ENCODE measurements around the gene C1orf159. TPM values are rescaled to one million over a fixed set of nuclear protein-coding genes. Genes with fewer than 3 reads are reported as not detected.

The C1orf159 gene
- polyA plus RNA-seq, 4 donors, result 9.2 to 19.0 (median 12.6) TPM

GRCh38 chr1:1046243-1046642, 69.6 kb downstream of the C1orf159 start:
- DNase-seq, result no peak
- 95 to 99% (median 95%) methylated on average over 19 to 20 of the region's 20 CpGs for WGBS, 3 donors
- Histone ChIP-seq H3K27ac (ENCODE audit: low read depth in 1 of 3, low read length in 2 of 3) (no peak overlapping the region), H3K27me3 (ENCODE audit: control insufficient read depth in 3 of 3, insufficient read depth in 3 of 3, low read length in 3 of 3) (no peaks in the 10 kb centered on the region), H3K36me3 (ENCODE audit: control insufficient read depth in 3 of 3, insufficient read depth in 2 of 3, low read depth in 1 of 3, low read length in 3 of 3) (peaks cover 0 to 92% (median 8%) of the 10 kb centered on the region in 3 donors), H3K4me3 (ENCODE audit: low read depth in 1 of 3, low read length in 3 of 3) (no peak overlapping the region), H3K4me1 (ENCODE audit: control insufficient read depth in 3 of 3, insufficient read depth in 2 of 3, low read depth in 1 of 3, low read length in 2 of 3) (no peaks in the 10 kb centered on the region), H3K9me3 (ENCODE audit: control insufficient read depth in 2 of 2, insufficient read depth in 1 of 2, low read depth in 1 of 2, low read length in 1 of 2) (no peaks in the 10 kb centered on the region)
- no peak for FAIRE-seq

- H3K27ac ChIP-seq (ENCODE audit: low read depth in 1 of 3, low read length in 2 of 3), result no peak overlapping the region
- no peak for FAIRE-seq
- H3K4me1 ChIP-seq (ENCODE audit: control insufficient read depth in 3 of 3, insufficient read depth in 2 of 3, low read depth in 1 of 3, low read length in 2 of 3), result peaks cover 0 to 4% (median 3%) of the 10 kb centered on the region in 3 donors
- H3K36me3 ChIP-seq (ENCODE audit: control insufficient read depth in 3 of 3, insufficient read depth in 2 of 3, low read depth in 1 of 3, low read length in 3 of 3), result peaks cover 0 to 83% (median 8%) of the 10 kb centered on the region in 3 donors
- DNase-seq, result no peak
- no peaks in the 10 kb centered on the region for H3K9me3 ChIP-seq (ENCODE audit: control insufficient read depth in 2 of 2, insufficient read depth in 1 of 2, low read depth in 1 of 2, low read length in 1 of 2)
- 87 to 92% (median 91%) methylated on average over 21 to 23 of the region's 23 CpGs for WGBS, 3 donors
- H3K27me3 ChIP-seq (ENCODE audit: control insufficient read depth in 3 of 3, insufficient read depth in 3 of 3, low read length in 3 of 3), result peaks cover 0 to 2% (median 0%) of the 10 kb centered on the region in 3 donors
- no peak overlapping the region for H3K4me3 ChIP-seq (ENCODE audit: low read depth in 1 of 3, low read length in 3 of 3)
Measured at GRCh38 chr1:1045129-1045528, 70.8 kb downstream of the C1orf159 start.

GRCh38 chr1:1044455-1045078, 71.3 kb downstream of the C1orf159 start:
- Histone ChIP-seq H3K36me3 (ENCODE audit: control insufficient read depth in 3 of 3, insufficient read depth in 2 of 3, low read depth in 1 of 3, low read length in 3 of 3) (peaks cover 0 to 78% (median 8%) of the 10 kb centered on the region in 3 donors), H3K9me3 (ENCODE audit: control insufficient read depth in 2 of 2, insufficient read depth in 1 of 2, low read depth in 1 of 2, low read length in 1 of 2) (no peaks in the 10 kb centered on the region), H3K4me3 (ENCODE audit: low read depth in 1 of 3, low read length in 3 of 3) (no peak overlapping the region), H3K27me3 (ENCODE audit: control insufficient read depth in 3 of 3, insufficient read depth in 3 of 3, low read length in 3 of 3) (peaks cover 0 to 6% (median 0%) of the 10 kb centered on the region in 3 donors), H3K27ac (ENCODE audit: low read depth in 1 of 3, low read length in 2 of 3) (no peak overlapping the region), H3K4me1 (ENCODE audit: control insufficient read depth in 3 of 3, insufficient read depth in 2 of 3, low read depth in 1 of 3, low read length in 2 of 3) (peaks cover 0 to 9% (median 6%) of the 10 kb centered on the region in 3 donors)
- FAIRE-seq (no peak), DNase-seq (no peak)
- 88 to 92% (median 92%) methylated on average over 32 to 34 of the region's 34 CpGs for WGBS, 3 donors

- no peak overlapping the region for H3K27ac ChIP-seq (ENCODE audit: low read depth in 1 of 3, low read length in 2 of 3)
- peaks cover 0 to 11% (median 0%) of the 10 kb centered on the region in 3 donors for H3K27me3 ChIP-seq (ENCODE audit: control insufficient read depth in 3 of 3, insufficient read depth in 3 of 3, low read length in 3 of 3)
- no peak overlapping the region for H3K4me3 ChIP-seq (ENCODE audit: low read depth in 1 of 3, low read length in 3 of 3)
- peaks cover 3 to 16% (median 6%) of the 10 kb centered on the region in 3 donors for H3K4me1 ChIP-seq (ENCODE audit: control insufficient read depth in 3 of 3, insufficient read depth in 2 of 3, low read depth in 1 of 3, low read length in 2 of 3)
- peaks cover 0 to 77% (median 6%) of the 10 kb centered on the region in 3 donors for H3K36me3 ChIP-seq (ENCODE audit: control insufficient read depth in 3 of 3, insufficient read depth in 2 of 3, low read depth in 1 of 3, low read length in 3 of 3)
- WGBS, 3 donors, result 95 to 96% (median 96%) methylated on average over 33 of the region's 33 CpGs
- H3K9me3 ChIP-seq (ENCODE audit: control insufficient read depth in 2 of 2, insufficient read depth in 1 of 2, low read depth in 1 of 2, low read length in 1 of 2), result no peaks in the 10 kb centered on the region
- FAIRE-seq (no peak), DNase-seq (no peak)
Measured at GRCh38 chr1:1043921-1044320, 72.0 kb downstream of the C1orf159 start.

- Histone ChIP-seq H3K9me3 (ENCODE audit: control insufficient read depth in 2 of 2, insufficient read depth in 1 of 2, low read depth in 1 of 2, low read length in 1 of 2) (no peaks in the 10 kb centered on the region), H3K27me3 (ENCODE audit: control insufficient read depth in 3 of 3, insufficient read depth in 3 of 3, low read length in 3 of 3) (peaks cover 0 to 15% (median 1%) of the 10 kb centered on the region in 3 donors), H3K4me3 (ENCODE audit: low read depth in 1 of 3, low read length in 3 of 3) (no peak overlapping the region), H3K4me1 (ENCODE audit: control insufficient read depth in 3 of 3, insufficient read depth in 2 of 3, low read depth in 1 of 3, low read length in 2 of 3) (peaks cover 3 to 16% (median 6%) of the 10 kb centered on the region in 3 donors), H3K36me3 (ENCODE audit: control insufficient read depth in 3 of 3, insufficient read depth in 2 of 3, low read depth in 1 of 3, low read length in 3 of 3) (peaks cover 0 to 78% (median 6%) of the 10 kb centered on the region in 3 donors), H3K27ac (ENCODE audit: low read depth in 1 of 3, low read length in 2 of 3) (no peak overlapping the region)
- no peak for DNase-seq
- FAIRE-seq, result no peak
- whole genome bisulfite sequencing, 3 donors, result 94 to 95% (median 94%) methylated on average over 23 to 27 of the region's 27 CpGs
Measured at GRCh38 chr1:1043411-1043810, 72.5 kb downstream of the C1orf159 start.

- Histone ChIP-seq H3K36me3 (ENCODE audit: control insufficient read depth in 3 of 3, insufficient read depth in 2 of 3, low read depth in 1 of 3, low read length in 3 of 3) (peaks cover 0 to 82% (median 6%) of the 10 kb centered on the region in 3 donors), H3K9me3 (ENCODE audit: control insufficient read depth in 2 of 2, insufficient read depth in 1 of 2, low read depth in 1 of 2, low read length in 1 of 2) (no peaks in the 10 kb centered on the region), H3K27ac (ENCODE audit: low read depth in 1 of 3, low read length in 2 of 3) (no peak overlapping the region), H3K4me1 (ENCODE audit: control insufficient read depth in 3 of 3, insufficient read depth in 2 of 3, low read depth in 1 of 3, low read length in 2 of 3) (peaks cover 3 to 16% (median 6%) of the 10 kb centered on the region in 3 donors), H3K4me3 (ENCODE audit: low read depth in 1 of 3, low read length in 3 of 3) (no peak overlapping the region), H3K27me3 (ENCODE audit: control insufficient read depth in 3 of 3, insufficient read depth in 3 of 3, low read length in 3 of 3) (peaks cover 0 to 20% (median 4%) of the 10 kb centered on the region in 3 donors)
- FAIRE-seq (no peak), DNase-seq (no peak)
- WGBS, 3 donors, result 76 to 100% (median 88%) methylated on average over 3 to 10 of the region's 10 CpGs
Measured at GRCh38 chr1:1042835-1043234, 73.1 kb downstream of the C1orf159 start.

GRCh38 chr1:1041873-1042272, 74.0 kb downstream of the C1orf159 start:
- Histone ChIP-seq H3K27me3 (ENCODE audit: control insufficient read depth in 3 of 3, insufficient read depth in 3 of 3, low read length in 3 of 3) (peaks cover 0 to 20% (median 4%) of the 10 kb centered on the region in 3 donors), H3K4me1 (ENCODE audit: control insufficient read depth in 3 of 3, insufficient read depth in 2 of 3, low read depth in 1 of 3, low read length in 2 of 3) (peaks cover 3 to 16% (median 6%) of the 10 kb centered on the region in 3 donors), H3K4me3 (ENCODE audit: low read depth in 1 of 3, low read length in 3 of 3) (no peak overlapping the region), H3K9me3 (ENCODE audit: control insufficient read depth in 2 of 2, insufficient read depth in 1 of 2, low read depth in 1 of 2, low read length in 1 of 2) (no peaks in the 10 kb centered on the region), H3K36me3 (ENCODE audit: control insufficient read depth in 3 of 3, insufficient read depth in 2 of 3, low read depth in 1 of 3, low read length in 3 of 3) (peaks cover 0 to 82% (median 6%) of the 10 kb centered on the region in 3 donors), H3K27ac (ENCODE audit: low read depth in 1 of 3, low read length in 2 of 3) (no peak overlapping the region)
- WGBS, 3 donors, result 89 to 93% (median 92%) methylated on average over 23 to 25 of the region's 25 CpGs
- FAIRE-seq, result no peak
- no peak for DNase-seq

- DNase-seq (no peak), FAIRE-seq (no peak)
- 61 to 92% (median 85%) methylated on average over 45 to 58 of the region's 60 CpGs for WGBS, 3 donors
- no peak overlapping the region for H3K27ac ChIP-seq (ENCODE audit: low read depth in 1 of 3, low read length in 2 of 3)
- no peak overlapping the region for H3K4me3 ChIP-seq (ENCODE audit: low read depth in 1 of 3, low read length in 3 of 3)
- H3K4me1 ChIP-seq (ENCODE audit: control insufficient read depth in 3 of 3, insufficient read depth in 2 of 3, low read depth in 1 of 3, low read length in 2 of 3), result peaks cover 3 to 16% (median 6%) of the 10 kb centered on the region in 3 donors
- H3K36me3 ChIP-seq (ENCODE audit: control insufficient read depth in 3 of 3, insufficient read depth in 2 of 3, low read depth in 1 of 3, low read length in 3 of 3), result peaks cover 0 to 82% (median 2%) of the 10 kb centered on the region in 3 donors
- no peaks in the 10 kb centered on the region for H3K9me3 ChIP-seq (ENCODE audit: control insufficient read depth in 2 of 2, insufficient read depth in 1 of 2, low read depth in 1 of 2, low read length in 1 of 2)
- peaks cover 0 to 20% (median 4%) of the 10 kb centered on the region in 3 donors for H3K27me3 ChIP-seq (ENCODE audit: control insufficient read depth in 3 of 3, insufficient read depth in 3 of 3, low read length in 3 of 3)
Measured at GRCh38 chr1:1041092-1041523, 74.8 kb downstream of the C1orf159 start.
